ENCODE results near the gene RPS2. TPM values are rescaled to one million over a fixed set of nuclear protein-coding genes. Genes with fewer than 3 reads are reported as not detected.

Gene RPS2
- total RNA-seq, 1 experiment from 2014 or later, result 4,395 TPM

GRCh38 chr16:1980030-1980769 lies 15.6 kb upstream of the RPS2 start (continued):
- no peak for TF ChIP-seq ETV6 (CRISPR knock-in tag; IDR thresholded peaks at IDR 0.05)
- no peak for TF ChIP-seq PREB (CRISPR knock-in tag; IDR thresholded peaks at IDR 0.05; ENCODE audit: borderline replicate concordance)
- no peak for TF ChIP-seq ATF1 (CRISPR knock-in tag; IDR thresholded peaks at IDR 0.05)

- Mint-ChIP-seq H3K36me3 (peaks cover 10% of the 10 kb centered on the region), H3K9me3 (no peaks in the 10 kb centered on the region), H3K27me3 (ENCODE audit: low read depth) (peaks cover 39% of the 10 kb centered on the region), H3K4me1 (peaks cover 19% of the 10 kb centered on the region), H3K27ac (no peak overlapping the region), H3K4me3 (peak overlapping the region; percentile 64)
- ChIA-PET POLR2A (interaction anchor here (1.0 to 3.0 kb wide), 6 partner anchors 15 to 112 kb away, joined by 3 to 20 read pairs (median 4); partner anchors contain the start of genes MSRB1 and RPS2), CTCF (interaction anchor here (1.0 to 4.4 kb wide), 9 partner anchors 13 to 197 kb away, joined by 3 to 19 read pairs (median 4); partner anchors contain the start of genes NUBP2, RPS2, SPSB3 and TRAF7)
- peak; percentile 31 for ATAC-seq
- DNase-seq (ENCODE audit: low spot score), result peak; percentile 74
- TF ChIP-seq E2F4 (CRISPR knock-in tag; IDR thresholded peaks at IDR 0.05; ENCODE audit: borderline replicate concordance, low read depth) (no peak), JAZF1 (CRISPR knock-in tag; IDR thresholded peaks at IDR 0.05) (no peak), NR3C1 (CRISPR knock-in tag; conservative IDR thresholded peaks at IDR 0.05; ENCODE audit: low read depth) (no peak), ZNF396 (CRISPR knock-in tag; IDR thresholded peaks at IDR 0.05; ENCODE audit: borderline replicate concordance) (no peak), FOXP4 (CRISPR knock-in tag; IDR thresholded peaks at IDR 0.05) (peak; percentile 72; the same call in 1 of the 2 replicates), ZSCAN18 (CRISPR knock-in tag; IDR thresholded peaks at IDR 0.05) (no peak), AR (CRISPR knock-in tag; IDR thresholded peaks at IDR 0.05) (no peak), NFATC4 (CRISPR knock-in tag; IDR thresholded peaks at IDR 0.05) (peak; percentile 63; the same call in 1 of the 2 replicates), OVOL2 (CRISPR knock-in tag; IDR thresholded peaks at IDR 0.05; ENCODE audit: borderline replicate concordance) (no peak), SOX15 (CRISPR knock-in tag; IDR thresholded peaks at IDR 0.05) (no peak), ERG (CRISPR knock-in tag; IDR thresholded peaks at IDR 0.05) (no peak), RELA (CRISPR knock-in tag; IDR thresholded peaks at IDR 0.05; ENCODE audit: borderline replicate concordance) (peak; percentile 28; the same call in 1 of the 2 replicates), ATF2 (CRISPR knock-in tag; IDR thresholded peaks at IDR 0.05; ENCODE audit: borderline replicate concordance, low read depth) (no peak), MXD4 (CRISPR knock-in tag; IDR thresholded peaks at IDR 0.05; ENCODE audit: borderline replicate concordance) (no peak), ZBTB21 (CRISPR knock-in tag; IDR thresholded peaks at IDR 0.05; ENCODE audit: borderline replicate concordance) (peak; percentile 39; the same call in 1 of the 2 replicates), FOXK1 (CRISPR knock-in tag; IDR thresholded peaks at IDR 0.05) (peak; percentile 68; the same call in 1 of the 2 replicates)
These were observed 14.8 kb upstream of the RPS2 start for GRCh38 chr16:1979271-1980029.
